GM12891 (cell line): Measurements from ENCODE around the gene EXOG.

Experiments
- POLR2A ChIP-seq: IDR thresholded peaks from 2 replicates; pipeline ENCODE4 v1.6.1; 2011; ENCODE audit warnings: low read depth, low read length, control low read depth
- POLR2AphosphoS5 ChIP-seq: IDR thresholded peaks from 2 replicates; pipeline ENCODE4 v1.6.1; 2011; ENCODE audit warnings: low read depth, low read length, control low read depth
- POU2F2 ChIP-seq: IDR thresholded peaks from 2 replicates; pipeline ENCODE4 v1.6.1; 2011; ENCODE audit warnings: low read depth, mild to moderate bottlenecking, control low read depth, low read length, moderate library complexity

- TF ChIP-seq POU2F2 (no peak), POLR2AphosphoS5 (no peak), POLR2A (no peak)
These were observed 53.3 kb downstream of the EXOG start for GRCh38 chr3:38549486-38549885.
